HG02571 (cell line): ENCODE measurements around the gene KCND2.
"Not testable (repeated sequence)": the region's sequence is repeated elsewhere in the genome, so short reads cannot be mapped to it uniquely, and the experiment has no call there.

ENCODE experiments used
- ATAC-seq: cut with Tn5 transposase; IDR thresholded peaks from one replicate; pipeline ENCODE4 v1.9.1; 2021; ENCODE audit warnings: mild to moderate bottlenecking, moderate library complexity; ENCODE audit not compliant: unreplicated experiment

KCND2 gene

GRCh38 chr7:120691915-120692314 is 418.9 kb downstream of the KCND2 start:
- ATAC-seq = no peak

- ATAC-seq = no peak
Observed at GRCh38 chr7:120695848-120696247, 422.9 kb downstream of the KCND2 start.

GRCh38 chr7:120700796-120701195 is 427.8 kb downstream of the KCND2 start:
- no peak for ATAC-seq

GRCh38 chr7:120702408-120702807 is 429.4 kb downstream of the KCND2 start:
- not testable (repeated sequence) for ATAC-seq

- ATAC-seq = no peak
Observed at GRCh38 chr7:120703585-120704240, 430.7 kb downstream of the KCND2 start.

GRCh38 chr7:120709252-120709971 is 436.4 kb downstream of the KCND2 start:
- ATAC-seq = no peak

- no peak for ATAC-seq
Observed at GRCh38 chr7:120709972-120710320, 437.0 kb downstream of the KCND2 start.

- ATAC-seq = no peak
Observed at GRCh38 chr7:120714945-120715344, 442.0 kb downstream of the KCND2 start.

- ATAC-seq = no peak
Observed at GRCh38 chr7:120716307-120716706, 443.3 kb downstream of the KCND2 start.

- no peak for ATAC-seq
Observed at GRCh38 chr7:120717166-120717565, 444.2 kb downstream of the KCND2 start.

- ATAC-seq = no peak
Observed at GRCh38 chr7:120718361-120718760, 445.4 kb downstream of the KCND2 start.

- no peak for ATAC-seq
Observed at GRCh38 chr7:120720317-120720716, 447.3 kb downstream of the KCND2 start.

- no peak for ATAC-seq
Observed at GRCh38 chr7:120723465-120724385, 450.8 kb downstream of the KCND2 start.

- no peak for ATAC-seq
Observed at GRCh38 chr7:120724448-120724847, 451.5 kb downstream of the KCND2 start.

GRCh38 chr7:120724955-120725354 is 452.0 kb downstream of the KCND2 start:
- ATAC-seq = no peak

GRCh38 chr7:120725376-120726039 is 452.5 kb downstream of the KCND2 start:
- ATAC-seq = no peak

- no peak for ATAC-seq
Observed at GRCh38 chr7:120729245-120729644, 456.3 kb downstream of the KCND2 start.

- ATAC-seq = no peak
Observed at GRCh38 chr7:120731271-120731670, 458.3 kb downstream of the KCND2 start.

- ATAC-seq = no peak
Observed at GRCh38 chr7:120732256-120732655, 459.3 kb downstream of the KCND2 start.

GRCh38 chr7:120733143-120733542 is 460.2 kb downstream of the KCND2 start:
- no peak for ATAC-seq

GRCh38 chr7:120733835-120734234 is 460.9 kb downstream of the KCND2 start:
- ATAC-seq = no peak
